Measurements from ENCODE around the gene HDAC6.

DNA sequence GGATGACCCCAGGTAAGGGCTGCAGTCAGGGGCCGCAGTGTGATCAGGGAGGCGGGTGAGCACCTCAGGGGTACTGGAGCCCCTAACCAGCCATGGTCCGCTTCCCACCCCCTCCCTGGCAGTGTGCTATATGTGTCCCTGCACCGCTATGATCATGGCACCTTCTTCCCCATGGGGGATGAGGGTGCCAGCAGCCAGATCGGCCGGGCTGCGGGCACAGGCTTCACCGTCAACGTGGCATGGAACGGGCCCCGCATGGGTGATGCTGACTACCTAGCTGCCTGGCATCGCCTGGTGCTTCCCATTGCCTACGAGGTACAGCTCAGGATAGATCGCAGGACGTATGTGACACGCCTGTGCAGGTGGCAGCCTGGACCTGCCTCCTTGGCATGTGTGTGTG, 16.2 kb downstream of the HDAC6 start:
- TF ChIP-seq, protein P1, sequence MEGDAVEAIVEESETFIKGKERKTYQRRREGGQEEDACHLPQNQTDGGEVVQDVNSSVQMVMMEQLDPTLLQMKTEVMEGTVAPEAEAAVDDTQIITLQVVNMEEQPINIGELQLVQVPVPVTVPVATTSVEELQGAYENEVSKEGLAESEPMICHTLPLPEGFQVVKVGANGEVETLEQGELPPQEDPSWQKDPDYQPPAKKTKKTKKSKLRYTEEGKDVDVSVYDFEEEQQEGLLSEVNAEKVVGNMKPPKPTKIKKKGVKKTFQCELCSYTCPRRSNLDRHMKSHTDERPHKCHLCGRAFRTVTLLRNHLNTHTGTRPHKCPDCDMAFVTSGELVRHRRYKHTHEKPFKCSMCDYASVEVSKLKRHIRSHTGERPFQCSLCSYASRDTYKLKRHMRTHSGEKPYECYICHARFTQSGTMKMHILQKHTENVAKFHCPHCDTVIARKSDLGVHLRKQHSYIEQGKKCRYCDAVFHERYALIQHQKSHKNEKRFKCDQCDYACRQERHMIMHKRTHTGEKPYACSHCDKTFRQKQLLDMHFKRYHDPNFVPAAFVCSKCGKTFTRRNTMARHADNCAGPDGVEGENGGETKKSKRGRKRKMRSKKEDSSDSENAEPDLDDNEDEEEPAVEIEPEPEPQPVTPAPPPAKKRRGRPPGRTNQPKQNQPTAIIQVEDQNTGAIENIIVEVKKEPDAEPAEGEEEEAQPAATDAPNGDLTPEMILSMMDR (IDR thresholded peaks at IDR 0.05) = no peak
- TF ChIP-seq POLR2A (IDR thresholded peaks at IDR 0.05) = no peak

Measured in Peyer's patch (tissue), 4 donors.